Measurements from ENCODE around the gene TDRKH.

The TDRKH gene

GRCh38 chr1:151803164-151803563 lies 12.9 kb upstream of the TDRKH start:
- peaks cover 37% of the 10 kb centered on the region for H3K4me1 ChIP-seq
- DNase-seq = peak; percentile 87
- no peak for TF ChIP-seq CTCF (IDR thresholded peaks at IDR 0.05; ENCODE audit: low read depth, low read length)
- no peaks in the 10 kb centered on the region for H3K27me3 ChIP-seq
- no peaks in the 10 kb centered on the region for H3K9me3 ChIP-seq
- no peak overlapping the region for H3K4me3 ChIP-seq (ENCODE audit: low read depth, low read length)
- no peaks in the 10 kb centered on the region for H3K36me3 ChIP-seq

GRCh38 chr1:151802372-151802771 lies 12.1 kb upstream of the TDRKH start:
- Histone ChIP-seq H3K4me3 (ENCODE audit: low read depth, low read length) (no peak overlapping the region), H3K36me3 (no peaks in the 10 kb centered on the region), H3K27me3 (no peaks in the 10 kb centered on the region), H3K4me1 (peaks cover 37% of the 10 kb centered on the region), H3K9me3 (no peaks in the 10 kb centered on the region)
- no peak for DNase-seq
- TF ChIP-seq CTCF (IDR thresholded peaks at IDR 0.05; ENCODE audit: low read depth, low read length) = no peak

- H3K27me3 ChIP-seq = no peaks in the 10 kb centered on the region
- peaks cover 37% of the 10 kb centered on the region for H3K4me1 ChIP-seq
- no peak for TF ChIP-seq CTCF (IDR thresholded peaks at IDR 0.05; ENCODE audit: low read depth, low read length)
Measured at GRCh38 chr1:151801846-151802245, 11.5 kb upstream of the TDRKH start.

GRCh38 chr1:151801310-151801820 lies 11.1 kb upstream of the TDRKH start:
- H3K4me3 ChIP-seq (ENCODE audit: low read depth, low read length) = no peak overlapping the region
- H3K36me3 ChIP-seq = no peaks in the 10 kb centered on the region
- no peaks in the 10 kb centered on the region for H3K9me3 ChIP-seq
- H3K4me1 ChIP-seq = peaks cover 37% of the 10 kb centered on the region
- no peak for TF ChIP-seq CTCF (IDR thresholded peaks at IDR 0.05; ENCODE audit: low read depth, low read length)
- DNase-seq = no peak
- H3K27me3 ChIP-seq = no peaks in the 10 kb centered on the region

More at GRCh38 chr1:151801846-151802245, 11.5 kb upstream of the TDRKH start:
- no peak for DNase-seq
- no peaks in the 10 kb centered on the region for H3K36me3 ChIP-seq
- H3K4me3 ChIP-seq (ENCODE audit: low read depth, low read length) = no peak overlapping the region
- no peaks in the 10 kb centered on the region for H3K9me3 ChIP-seq

GRCh38 chr1:151800830-151801229 lies 10.5 kb upstream of the TDRKH start:
- Histone ChIP-seq H3K4me3 (ENCODE audit: low read depth, low read length) (no peak overlapping the region), H3K36me3 (no peaks in the 10 kb centered on the region), H3K27me3 (no peaks in the 10 kb centered on the region), H3K9me3 (no peaks in the 10 kb centered on the region), H3K4me1 (peaks cover 37% of the 10 kb centered on the region)
- DNase-seq = no peak
- no peak for TF ChIP-seq CTCF (IDR thresholded peaks at IDR 0.05; ENCODE audit: low read depth, low read length)

- H3K4me1 ChIP-seq = peaks cover 33% of the 10 kb centered on the region
- no peaks in the 10 kb centered on the region for H3K27me3 ChIP-seq
- no peaks in the 10 kb centered on the region for H3K9me3 ChIP-seq
- H3K36me3 ChIP-seq = no peaks in the 10 kb centered on the region
- peak; percentile 38 for DNase-seq
- no peak for TF ChIP-seq CTCF (IDR thresholded peaks at IDR 0.05; ENCODE audit: low read depth, low read length)
- H3K4me3 ChIP-seq (ENCODE audit: low read depth, low read length) = no peak overlapping the region
Measured at GRCh38 chr1:151799179-151800022, 9.1 kb upstream of the TDRKH start.

All from BE2C (cell line).